DOHH2 (cell line): ENCODE data around the gene C1D.

Experiments
- H3F3A ChIP-seq: fragments of 200-600 bp; sonication (generic), shearing (Covaris generic); 2 replicates; pipeline ENCODE4 v1.6.0; 2016; ENCODE audit warnings: antibody characterized with exemption, mild to moderate bottlenecking; ENCODE audit not compliant: control insufficient read depth, insufficient read depth
- H3K27ac ChIP-seq: fragments of 200-600 bp; sonication (generic); 2 replicates; pipeline ENCODE4 v1.5.1; 2014; ENCODE audit warnings: low read depth, mild to moderate bottlenecking, low read length, moderate library complexity
- H3K27me3 ChIP-seq: fragments of 200-600 bp; sonication (generic); 2 replicates; pipeline ENCODE4 v1.6.1; 2014; ENCODE audit warnings: mild to moderate bottlenecking, low read length, mixed read lengths; ENCODE audit not compliant: control insufficient read depth
- H3K36me3 ChIP-seq: fragments of 200-600 bp; sonication (generic); 2 replicates; pipeline ENCODE4 v1.6.1; 2014; ENCODE audit warnings: mild to moderate bottlenecking, low read length, moderate library complexity, mixed read lengths; ENCODE audit not compliant: control insufficient read depth
- H3K4me1 ChIP-seq: fragments of 200-600 bp; sonication (generic); 2 replicates; pipeline ENCODE4 v1.6.1; 2014; ENCODE audit warnings: mild to moderate bottlenecking, low read length, mixed read lengths; ENCODE audit not compliant: control insufficient read depth
- H3K4me2 ChIP-seq: fragments of 200-600 bp; sonication (generic); 2 replicates; pipeline ENCODE4 v1.6.0; 2014; ENCODE audit warnings: mild to moderate bottlenecking, low read length, moderate library complexity
- H3K4me3 ChIP-seq: fragments of 200-600 bp; sonication (generic); 2 replicates; pipeline ENCODE4 v1.5.1; 2014; ENCODE audit warnings: mild to moderate bottlenecking, low read length, mixed read lengths
- H3K79me2 ChIP-seq: fragments of 200-600 bp; sonication (generic); 2 replicates; pipeline ENCODE4 v1.6.1; 2014; ENCODE audit warnings: mild to moderate bottlenecking, low read length, mixed read lengths; ENCODE audit not compliant: control insufficient read depth
- H3K9me2 ChIP-seq: fragments of 200-600 bp; sonication (generic); replicated peaks from 2 replicates; pipeline ENCODE4 v1.6.1; 2014; ENCODE audit warnings: mild to moderate bottlenecking, low read length, mixed read lengths; ENCODE audit not compliant: control insufficient read depth
- H3K9me3 ChIP-seq: fragments of 200-600 bp; sonication (generic); 2 replicates; pipeline ENCODE4 v1.6.1; 2014; ENCODE audit warnings: antibody characterized with exemption, low read length, mixed read lengths; ENCODE audit not compliant: control insufficient read depth, insufficient read depth
- H4K20me1 ChIP-seq: fragments of 200-600 bp; sonication (generic); 2 replicates; pipeline ENCODE4 v1.6.0; 2014; ENCODE audit warnings: low read depth, mild to moderate bottlenecking, antibody characterized with exemption, low read length, moderate library complexity; ENCODE audit not compliant: control insufficient read depth, insufficient read depth
- CTCF ChIP-seq: fragments of 200-600 bp; sonication (generic); IDR thresholded peaks from one replicate; pipeline ENCODE4 v1.5.1; 2014; ENCODE audit warnings: antibody characterized with exemption, mild to moderate bottlenecking, low read depth, low read length; ENCODE audit not compliant: poor library complexity, severe bottlenecking
- EZH2phosphoT487 ChIP-seq: fragments of 200-600 bp; sonication (generic); IDR thresholded peaks from 2 replicates; pipeline ENCODE4 v1.6.1; 2017; ENCODE audit warnings: borderline replicate concordance, mild to moderate bottlenecking, antibody characterized with exemption, low read length, moderate library complexity, mixed read lengths

Gene C1D

GRCh38 chr2:68046224-68046623 lies 16.6 kb downstream of the C1D start:
- Histone ChIP-seq H3F3A (no peaks in the 10 kb centered on the region), H3K79me2 (peaks cover 35% of the 10 kb centered on the region), H3K9me3 (no peaks in the 10 kb centered on the region), H3K27me3 (no peaks in the 10 kb centered on the region), H4K20me1 (peaks cover 4% of the 10 kb centered on the region; the same call in 1 of the 2 replicates), H3K4me2 (no peak overlapping the region), H3K9me2 (no peaks in the 10 kb centered on the region), H3K27ac (no peak overlapping the region), H3K36me3 (peaks cover 21% of the 10 kb centered on the region), H3K4me3 (no peak overlapping the region), H3K4me1 (no peaks in the 10 kb centered on the region)
- no peak for TF ChIP-seq CTCF
- TF ChIP-seq EZH2phosphoT487, result no peak

GRCh38 chr2:68045342-68045741 lies 17.5 kb downstream of the C1D start:
- no peaks in the 10 kb centered on the region; the same call in 1 of the 2 replicates for H3F3A ChIP-seq
- peaks cover 1% of the 10 kb centered on the region; the same call in 1 of the 2 replicates for H4K20me1 ChIP-seq
- no peaks in the 10 kb centered on the region for H3K4me1 ChIP-seq
- H3K4me2 ChIP-seq, result no peak overlapping the region
- peaks cover 21% of the 10 kb centered on the region for H3K36me3 ChIP-seq
- no peaks in the 10 kb centered on the region for H3K9me3 ChIP-seq
- peaks cover 27% of the 10 kb centered on the region for H3K79me2 ChIP-seq
- H3K9me2 ChIP-seq, result no peaks in the 10 kb centered on the region
- H3K27me3 ChIP-seq, result no peaks in the 10 kb centered on the region
- no peak overlapping the region for H3K27ac ChIP-seq
- TF ChIP-seq CTCF, result no peak
- TF ChIP-seq EZH2phosphoT487, result no peak
- no peak overlapping the region for H3K4me3 ChIP-seq

- Histone ChIP-seq H3K4me2 (no peak overlapping the region), H3K27ac (no peak overlapping the region), H3F3A (no peaks in the 10 kb centered on the region; the same call in 1 of the 2 replicates), H3K9me2 (no peaks in the 10 kb centered on the region), H3K9me3 (no peaks in the 10 kb centered on the region), H3K4me1 (no peaks in the 10 kb centered on the region), H3K36me3 (peaks cover 21% of the 10 kb centered on the region), H4K20me1 (no peaks in the 10 kb centered on the region; the same call in 1 of the 2 replicates), H3K79me2 (peaks cover 14% of the 10 kb centered on the region), H3K27me3 (no peaks in the 10 kb centered on the region), H3K4me3 (no peak overlapping the region)
- TF ChIP-seq CTCF (no peak), EZH2phosphoT487 (no peak)
These were observed 18.7 kb downstream of the C1D start for GRCh38 chr2:68044099-68044498.
